GM12875 (cell line): ENCODE measurements around the gene LUC7L2.

Experiments
- H3K4me3 ChIP-seq: one replicate; pipeline ENCODE4 v1.5.1; 2011; ENCODE audit warnings: low read depth, low read length, control low read depth
- CTCF ChIP-seq: IDR thresholded peaks from 2 replicates; pipeline ENCODE4 v1.5.1; 2011; ENCODE audit warnings: low read depth, mild to moderate bottlenecking, control low read depth, inconsistent platforms, low read length, moderate library complexity, borderline replicate concordance; ENCODE audit not compliant: insufficient read depth

Gene LUC7L2

GRCh38 chr7:139431010-139431409 is 71.3 kb downstream of the LUC7L2 start:
- no peak overlapping the region for H3K4me3 ChIP-seq
- TF ChIP-seq CTCF: no peak

GRCh38 chr7:139431459-139431858 is 71.8 kb downstream of the LUC7L2 start:
- no peak overlapping the region for H3K4me3 ChIP-seq
- TF ChIP-seq CTCF: no peak

GRCh38 chr7:139436806-139437205 is 77.1 kb downstream of the LUC7L2 start:
- TF ChIP-seq CTCF: no peak
- no peak overlapping the region for H3K4me3 ChIP-seq

GRCh38 chr7:139439375-139439774 is 79.7 kb downstream of the LUC7L2 start:
- no peak for TF ChIP-seq CTCF
- H3K4me3 ChIP-seq: no peak overlapping the region

- TF ChIP-seq CTCF: no peak
- no peak overlapping the region for H3K4me3 ChIP-seq
These were observed 82.3 kb downstream of the LUC7L2 start for GRCh38 chr7:139441961-139442360.

- no peak for TF ChIP-seq CTCF
- H3K4me3 ChIP-seq: no peak overlapping the region
These were observed 86.6 kb downstream of the LUC7L2 start for GRCh38 chr7:139446051-139446890.

GRCh38 chr7:139450851-139451250 is 91.2 kb downstream of the LUC7L2 start:
- H3K4me3 ChIP-seq: no peak overlapping the region
- TF ChIP-seq CTCF: no peak
